Right lobe of liver (tissue), 6 donors: ENCODE data around the gene ASTN1. TPM values are rescaled to one million over a fixed set of nuclear protein-coding genes. Genes with fewer than 3 reads are reported as not detected.

Experiments used
- ATAC-seq, 4 donors: fragments of 200-7000 bp; cut with Tn5 transposase; one replicate each; pipeline ENCODE4 v1.9.1; 2020; ENCODE audit warnings: mild to moderate bottlenecking in 4 of 4, moderate library complexity in 4 of 4
- DNase-seq, 3 donors: peaks; one replicate each; pipeline ENCODE4 v3.0.0-alpha.2; 2020
- H3K27ac ChIP-seq, 3 donors: fragments of 200-600 bp; one replicate each; pipeline ENCODE4 v1.8.0; 2022
- H3K27me3 ChIP-seq, 2 donors: fragments of 200-600 bp; one replicate each; pipeline ENCODE4 v1.8.0; 2022
- H3K36me3 ChIP-seq, 4 donors: fragments of 200-600 bp; sonication (generic) in 1 of 4; one replicate each; pipeline versions ENCODE4 v1.5.1 to v1.8.0; 2017 to 2022; ENCODE audit warnings: control low read depth in 1 of 4
- H3K4me1 ChIP-seq, 4 donors: fragments of 200-600 bp; sonication (generic) in 1 of 4; one replicate each; pipeline versions ENCODE4 v1.5.1 to v1.8.0; 2017 to 2022; ENCODE audit warnings: control low read depth in 1 of 4
- H3K4me3 ChIP-seq, 3 donors: fragments of 200-600 bp; one replicate each; pipeline ENCODE4 v1.8.0; 2022
- H3K9me3 ChIP-seq, 4 donors: fragments of 200-600 bp; sonication (generic) in 1 of 4; one replicate each; pipeline versions ENCODE4 v1.5.1 to v1.8.0; 2017 to 2022; ENCODE audit warnings: control low read depth in 1 of 4
- CTCF ChIP-seq, 4 donors: fragments of 200-600 bp in 3 of 4; fragments of 450-650 bp in 1 of 4; IDR thresholded peaks; one replicate each; pipeline versions ENCODE4 v1.5.1 to v1.8.0; 2016 to 2022; ENCODE audit warnings: antibody characterized with exemption in 4 of 4, mild to moderate bottlenecking in 2 of 4
- POLR2A ChIP-seq: fragments of 450-650 bp; IDR thresholded peaks from one replicate; pipeline ENCODE4 v1.6.1; 2017; ENCODE audit warnings: antibody characterized with exemption, mild to moderate bottlenecking
- WGBS: methylation state at CpG from one replicate; pipeline ENCODE4 v1.1.6; 2018; ENCODE audit warnings: low coverage, low lambda C conversion rate; ENCODE audit not compliant: insufficient coverage; ENCODE audit errors: missing lambda C conversion rate; 5-methylcytosine and 5-hydroxymethylcytosine counted together
- intact Hi-C, 2 donors: fragments of 100-400 bp; cut with DNase I; formaldehyde crosslinking; loops; one replicate each; pipeline versions ENCODE4 v1.11.2 to v1.14.1; 2022
- total RNA-seq, 6 experiments: library from RNA; depleted of rRNA in 2 of 6; stranded (reverse); fragments of >200 nt in 2 of 6; fragmentation: NEBNext Ultra II Directional in 3 of 6; extraction: Animal tissue kit (Norgen Biotek cat#: 25700) in 3 of 6; gene quantifications; one replicate each; pipeline versions ENCODE4 v1.1.0 to v1.2.4, GENCODE V29; 2016 to 2023
- donor health status: DM: no; HTN: yes; CAD: no.
- donor health status: DM: no; HTN: no; CAD: no.
- donor health status: DM: no; HTN: no; CAD: no.
- donor health status: DM: no; HTN: yes; CAD: no.
- donor health status: DM: no; HTN: yes; CAD: no.

Gene ASTN1
- total RNA-seq, 6 experiments from 2014 or later, result 0.06 to 0.78 (median 0.18) TPM

- Histone ChIP-seq H3K27me3 (no peaks in the 10 kb centered on the region), H3K4me3 (no peak overlapping the region), H3K36me3 (no peaks in the 10 kb centered on the region), H3K4me1 (no peaks in the 10 kb centered on the region), H3K27ac (no peak overlapping the region), H3K9me3 (no peaks in the 10 kb centered on the region)
- WGBS, result 60% methylated on average over 1 of the region's 1 CpG
- TF ChIP-seq POLR2A (no peak), CTCF (IDR thresholded peaks at IDR 0.05) (no peak)
- no peak for DNase-seq
- no peak for ATAC-seq
- intact Hi-C loops, result no loop called here
Measured at GRCh38 chr1:177011508-177011907, 153.0 kb downstream of the ASTN1 start.

GRCh38 chr1:177010211-177010825, 154.2 kb downstream of the ASTN1 start:
- no peak overlapping the region for H3K27ac ChIP-seq
- 64% methylated on average over 1 of the region's 1 CpG for WGBS
- no peaks in the 10 kb centered on the region for H3K36me3 ChIP-seq
- intact Hi-C loops, result no loop called here
- no peak for TF ChIP-seq POLR2A
- TF ChIP-seq CTCF (IDR thresholded peaks at IDR 0.05), result no peak
- H3K9me3 ChIP-seq, result no peaks in the 10 kb centered on the region
- no peaks in the 10 kb centered on the region for H3K27me3 ChIP-seq
- no peak for DNase-seq
- H3K4me3 ChIP-seq, result no peak overlapping the region
- H3K4me1 ChIP-seq, result no peaks in the 10 kb centered on the region
- ATAC-seq, result no peak

- WGBS, result 49% methylated on average over 3 of the region's 3 CpGs
- Histone ChIP-seq H3K4me3 (no peak overlapping the region), H3K36me3 (no peaks in the 10 kb centered on the region), H3K27ac (no peak overlapping the region), H3K9me3 (no peaks in the 10 kb centered on the region), H3K27me3 (no peaks in the 10 kb centered on the region), H3K4me1 (no peaks in the 10 kb centered on the region)
- ATAC-seq, result no peak
- intact Hi-C loops, result no loop called here
- TF ChIP-seq POLR2A (no peak), CTCF (IDR thresholded peaks at IDR 0.05) (no peak)
- no peak for DNase-seq
Measured at GRCh38 chr1:177008653-177009052, 155.9 kb downstream of the ASTN1 start.

- WGBS, result 56% methylated on average over 8 of the region's 8 CpGs
- H3K27ac ChIP-seq, result no peak overlapping the region
- intact Hi-C loops, result no loop called here
- no peaks in the 10 kb centered on the region for H3K27me3 ChIP-seq
- TF ChIP-seq CTCF (IDR thresholded peaks at IDR 0.05) (no peak), POLR2A (no peak)
- DNase-seq (no peak), ATAC-seq (no peak)
- no peaks in the 10 kb centered on the region for H3K36me3 ChIP-seq
- no peaks in the 10 kb centered on the region for H3K9me3 ChIP-seq
- H3K4me3 ChIP-seq, result no peak overlapping the region
- no peaks in the 10 kb centered on the region for H3K4me1 ChIP-seq
Measured at GRCh38 chr1:177007437-177008161, 156.9 kb downstream of the ASTN1 start.
